ENCODE measurements around the gene TANC2. TPM values are rescaled to one million over a fixed set of nuclear protein-coding genes. Genes with fewer than 3 reads are reported as not detected.

Gene TANC2
- total and polyA plus RNA-seq, 2 of the 8 experiments (the other 6 are each of a cell fraction or from before 2014, with no cell fraction given), result 5.7 to 21.9 TPM

- ChIA-PET POLR2A (ENCODE audit: partially characterized antibody) (no interaction called here), CTCF (ENCODE audit: partially characterized antibody) (interaction anchor here (1.0 to 1.5 kb wide), 3 partner anchors 13 to 279 kb away, joined by 3 to 6 read pairs (median 4); no protein-coding TSS in a partner anchor)
- Histone ChIP-seq H3K23ac (ENCODE audit: insufficient read length) (no peak overlapping the region), H3K4me1 (replicated peaks in 1 of 4; ENCODE audit: control insufficient read depth in 3 of 4, insufficient read depth in 4 of 4, low read length in 3 of 4) (peaks cover 0 to 3% (median 0%) of the 10 kb centered on the region in 4 experiments; a peak in 1 of 7 replicates), H2AFZ (ENCODE audit: low read length) (no peak overlapping the region), H3K36me3 (ENCODE audit: control insufficient read depth in 2 of 4, insufficient read depth in 4 of 4, low read length in 3 of 4) (no peaks in the 10 kb centered on the region), H2BK5ac (ENCODE audit: low read depth, low read length) (no peak overlapping the region), H4K8ac (ENCODE audit: extremely low read depth, insufficient read depth, low read length) (no peak overlapping the region), H3K4me3 (ENCODE audit: extremely low read depth in 1 of 4, insufficient read depth in 2 of 4, low read depth in 3 of 4, low read length in 4 of 4) (no peak overlapping the region), H3K9ac (replicated peaks in 1 of 4; ENCODE audit: extremely low read depth in 1 of 4, low read depth in 3 of 4, low read length in 3 of 4) (no peak overlapping the region), H3K56ac (replicated peaks; ENCODE audit: insufficient read length, low read depth, low read length) (no peak overlapping the region), H4K5ac (ENCODE audit: insufficient read length, low read depth, low read length) (no peak overlapping the region), H3K18ac (ENCODE audit: extremely low read depth, low read length) (no peak overlapping the region), H2BK120ac (replicated peaks; ENCODE audit: low read depth, low read length) (no peak overlapping the region), H2BK12ac (ENCODE audit: low read depth, low read length) (no peak overlapping the region), H3K9me3 (ENCODE audit: insufficient read depth in 2 of 2, low read depth in 1 of 2, low read length in 1 of 2) (peaks cover 0 to 3% of the 10 kb centered on the region in 2 experiments; a peak in 1 of 4 replicates), H3K79me1 (ENCODE audit: low read depth, low read length) (no peaks in the 10 kb centered on the region), H3K23me2 (ENCODE audit: low read depth, low read length) (no peaks in the 10 kb centered on the region), H2BK20ac (ENCODE audit: low read length) (no peak overlapping the region), H3K14ac (ENCODE audit: insufficient read length) (no peak overlapping the region), H2BK15ac (ENCODE audit: low read length) (no peak overlapping the region), H3K4me2 (ENCODE audit: insufficient read depth in 1 of 2, low read depth in 2 of 2, low read length in 2 of 2) (no peak overlapping the region), H3K27me3 (replicated peaks in 1 of 4; ENCODE audit: control insufficient read depth in 3 of 4, extremely low read depth in 1 of 4, insufficient read depth in 3 of 4, low read length in 3 of 4) (peaks cover 0 to 2% (median under 1%) of the 10 kb centered on the region in 4 experiments; a peak in 5 of 7 replicates), H3K4ac (replicated peaks; ENCODE audit: insufficient read length, low read depth, low read length) (no peak overlapping the region), H2AK5ac (ENCODE audit: low read depth, low read length) (peak overlapping the region; percentile 94; the same call in 1 of the 2 replicates), H3K79me2 (ENCODE audit: control insufficient read depth in 1 of 2, insufficient read depth in 2 of 2, low read length in 2 of 2) (peaks cover 0 to 47% of the 10 kb centered on the region in 2 experiments; a peak in 3 of 4 replicates), H3K27ac (ENCODE audit: low read depth, low read length) (no peak overlapping the region), H4K20me1 (replicated peaks in 1 of 2; ENCODE audit: control insufficient read depth in 1 of 2, insufficient read depth in 2 of 2, low read length in 2 of 2) (peaks cover 0 to 2% of the 10 kb centered on the region in 2 experiments), H4K91ac (replicated peaks; ENCODE audit: insufficient read length, low read length) (no peak overlapping the region)
- DNase-seq (ENCODE audit: low read depth in 1 of 2, low spot score in 2 of 2), result no peak
- FAIRE-seq, result no peak
- TF ChIP-seq ZNF274 (IDR thresholded peaks at IDR 0.05; ENCODE audit: borderline replicate concordance, extremely low read depth, low read length) (no peak), TCF12 (IDR thresholded peaks at IDR 0.05; ENCODE audit: low read depth, low read length) (0 out of 2 replicates have a peak, but pooled peaks have one; percentile 8), JUN (IDR thresholded peaks at IDR 0.05; ENCODE audit: low read depth, low read length) (0 out of 2 replicates have a peak, but pooled peaks have one; percentile 36), JUND (IDR thresholded peaks at IDR 0.05; ENCODE audit: low read length) (peak; percentile 81)
- 85% methylated on average over 2 of the region's 2 CpGs; no CpG with 5 or more reads in 1 of the 2 experiments for WGBS, 2 experiments (ENCODE audit: extremely low coverage in 1 of 2, insufficient coverage in 1 of 2, insufficient read length in 1 of 2, insufficient replicate concordance in 2 of 2, low coverage in 1 of 2, low lambda C conversion rate in 2 of 2, missing lambda C conversion rate in 1 of 2)
These were observed 15.9 kb downstream of the TANC2 start for GRCh38 chr17:62981933-62982332.

Measured in H1 (cell line).